Keratinocyte (primary cell): ENCODE measurements around the gene CACNA1F. TPM values are rescaled to one million over a fixed set of nuclear protein-coding genes. Genes with fewer than 3 reads are reported as not detected.

ENCODE experiments used
- DNase-seq: peaks from one replicate; pipeline ENCODE4 v3.0.0-alpha.2; 2011; ENCODE audit warnings: low read depth, missing footprints, low spot score
- FAIRE-seq: peaks from 2 replicates; lab custom pipeline; 2011; peaks lifted over from hg19 to GRCh38; lab: Jason Lieb, UNC
- H2AFZ ChIP-seq: 2 replicates; pipeline ENCODE4 v1.6.0; 2012; ENCODE audit warnings: low read length, control low read depth, inconsistent platforms; ENCODE audit not compliant: control insufficient read depth
- H3K27ac ChIP-seq: 2 replicates; pipeline ENCODE4 v1.5.1; 2011; ENCODE audit warnings: low read length; ENCODE audit not compliant: control insufficient read depth, insufficient read depth
- H3K27me3 ChIP-seq: 3 replicates; pipeline ENCODE4 v1.6.0; 2011; ENCODE audit warnings: low read length; ENCODE audit not compliant: control insufficient read depth, insufficient read depth; ENCODE audit errors: extremely low read depth
- H3K36me3 ChIP-seq, 2 experiments: 2 replicates in 1 of 2; 3 replicates in 1 of 2; pipeline ENCODE4 v1.5.1; 2011; ENCODE audit warnings: low read length in 2 of 2, mild to moderate bottlenecking in 1 of 2; ENCODE audit not compliant: control insufficient read depth in 2 of 2, insufficient read depth in 2 of 2; ENCODE audit errors: extremely low read depth in 1 of 2
- H3K4me1 ChIP-seq: 3 replicates; pipeline ENCODE4 v1.5.1; 2011; ENCODE audit warnings: low read length; ENCODE audit not compliant: control insufficient read depth, insufficient read depth; ENCODE audit errors: extremely low read depth
- H3K4me2 ChIP-seq: 3 replicates; pipeline ENCODE4 v1.6.0; 2011; ENCODE audit warnings: low read depth, low read length; ENCODE audit not compliant: control insufficient read depth, insufficient read depth; ENCODE audit errors: extremely low read depth
- H3K4me3 ChIP-seq, 3 experiments: fragments of 200-600 bp in 1 of 3; sonication (generic) in 1 of 3; 2 replicates in 2 of 3; 3 replicates in 1 of 3; pipeline ENCODE4 v1.5.1; 2011 to 2016; ENCODE audit warnings: low read length in 3 of 3, mild to moderate bottlenecking in 3 of 3, control low read depth in 2 of 3, inconsistent platforms in 1 of 3, low read depth in 1 of 3, mixed read lengths in 1 of 3, mixed run types in 1 of 3, moderate library complexity in 1 of 3; ENCODE audit not compliant: control insufficient read depth in 2 of 3, insufficient read depth in 2 of 3; ENCODE audit errors: extremely low read depth in 1 of 3
- H3K79me2 ChIP-seq: 2 replicates; pipeline ENCODE4 v1.6.0; 2012; ENCODE audit warnings: low read length; ENCODE audit not compliant: control insufficient read depth, insufficient read depth
- H3K9ac ChIP-seq: 3 replicates; pipeline ENCODE4 v1.6.0; 2011; ENCODE audit warnings: low read length; ENCODE audit not compliant: control insufficient read depth, insufficient read depth; ENCODE audit errors: extremely low read depth
- H3K9me1 ChIP-seq: 3 replicates; pipeline ENCODE4 v1.6.0; 2011; ENCODE audit warnings: low read length; ENCODE audit not compliant: control insufficient read depth, insufficient read depth; ENCODE audit errors: extremely low read depth
- H3K9me3 ChIP-seq: 2 replicates; pipeline ENCODE4 v1.5.1; 2012; ENCODE audit warnings: low read depth, low read length; ENCODE audit not compliant: control insufficient read depth
- H4K20me1 ChIP-seq: 3 replicates; pipeline ENCODE4 v1.6.0; 2011; ENCODE audit warnings: low read length; ENCODE audit not compliant: control insufficient read depth, insufficient read depth; ENCODE audit errors: extremely low read depth
- EZH2 ChIP-seq: IDR thresholded peaks from one replicate; pipeline ENCODE4 v1.6.1; 2012; ENCODE audit warnings: inconsistent platforms, mild to moderate bottlenecking, low read length, moderate library complexity
- dilution Hi-C: fragments of 300-500 bp; cut with MboI; formaldehyde crosslinking; loops from one replicate; pipeline ENCODE4 v1.7.0; 2020; ENCODE audit warnings: low sequenced_read_pairs; ENCODE audit not compliant: extremely low pct_ligation_motif_present
- polyA plus RNA-seq, 5 experiments: library from polyadenylated mRNA; depleted of rRNA in 3 of 5; stranded (reverse) in 3 of 5; stranded (forward) in 1 of 5; unstranded in 1 of 5; fragments of >200 nt; gene quantifications; 1 replicate in 1 of 5; 2 replicates in 3 of 5; 3 replicates in 1 of 5; pipeline versions ENCODE4 v1.2.1 to v1.2.3, GENCODE V29; 2011 to 2012; ENCODE audit warnings: missing spikeins in 2 of 5, low read depth in 1 of 5, low replicate concordance in 1 of 5
- TF ChIP-seq, protein P1 (sequence below), 3 experiments: IDR thresholded peaks in 1 of 3; conservative IDR thresholded peaks in 1 of 3; optimal IDR thresholded peaks in 1 of 3; 2 replicates in 2 of 3; 3 replicates in 1 of 3; pipeline versions ENCODE3 to v1.5.1; 2011; ENCODE audit warnings: low read length in 3 of 3, mild to moderate bottlenecking in 3 of 3, moderate library complexity in 2 of 3, control low read depth in 1 of 3, inconsistent platforms in 1 of 3; ENCODE audit not compliant: insufficient read depth in 2 of 3; ENCODE audit errors: extremely low read depth in 1 of 3

The CACNA1F gene
- polyA plus RNA-seq, 1 donor (not counting 4 experiments of a cell fraction or from before 2014, with no cell fraction given) = not detected

DNA sequence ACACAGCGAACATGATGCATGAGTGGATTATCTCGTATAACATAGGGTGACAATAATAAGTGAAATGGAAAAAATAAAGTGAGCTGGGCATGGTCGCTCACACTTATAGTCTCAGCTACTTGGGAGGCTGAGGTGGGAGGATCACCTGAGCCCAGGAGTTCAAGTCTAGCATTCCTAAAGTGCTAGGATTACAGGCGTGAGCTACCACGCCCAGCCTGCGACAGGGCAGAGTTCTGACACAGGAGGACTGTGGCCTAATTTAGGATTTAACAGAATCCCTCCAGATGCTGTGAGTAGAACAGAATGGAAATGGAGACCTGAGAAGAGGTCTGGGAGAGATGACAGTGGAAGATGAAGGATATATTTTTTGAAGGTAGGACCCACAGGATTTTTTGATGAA lies 43.5 kb downstream of the CACNA1F start:
- Histone ChIP-seq H4K20me1 (no peaks in the 10 kb centered on the region), H3K9me1 (no peaks in the 10 kb centered on the region), H3K36me3 (no peaks in the 10 kb centered on the region), H3K4me3 (peak overlapping the region in 2 of 3 experiments; percentile 43 to 58), H2AFZ (no peak overlapping the region), H3K4me1 (peaks cover 10% of the 10 kb centered on the region), H3K4me2 (peak overlapping the region; percentile 39), H3K27ac (peak overlapping the region; percentile 10), H3K9me3 (no peaks in the 10 kb centered on the region), H3K79me2 (no peaks in the 10 kb centered on the region), H3K9ac (peak overlapping the region; percentile 55), H3K27me3 (no peaks in the 10 kb centered on the region)
- dilution Hi-C loops = no loop called here
- FAIRE-seq = no peak
- no peak for TF ChIP-seq EZH2
- TF ChIP-seq, protein P1, sequence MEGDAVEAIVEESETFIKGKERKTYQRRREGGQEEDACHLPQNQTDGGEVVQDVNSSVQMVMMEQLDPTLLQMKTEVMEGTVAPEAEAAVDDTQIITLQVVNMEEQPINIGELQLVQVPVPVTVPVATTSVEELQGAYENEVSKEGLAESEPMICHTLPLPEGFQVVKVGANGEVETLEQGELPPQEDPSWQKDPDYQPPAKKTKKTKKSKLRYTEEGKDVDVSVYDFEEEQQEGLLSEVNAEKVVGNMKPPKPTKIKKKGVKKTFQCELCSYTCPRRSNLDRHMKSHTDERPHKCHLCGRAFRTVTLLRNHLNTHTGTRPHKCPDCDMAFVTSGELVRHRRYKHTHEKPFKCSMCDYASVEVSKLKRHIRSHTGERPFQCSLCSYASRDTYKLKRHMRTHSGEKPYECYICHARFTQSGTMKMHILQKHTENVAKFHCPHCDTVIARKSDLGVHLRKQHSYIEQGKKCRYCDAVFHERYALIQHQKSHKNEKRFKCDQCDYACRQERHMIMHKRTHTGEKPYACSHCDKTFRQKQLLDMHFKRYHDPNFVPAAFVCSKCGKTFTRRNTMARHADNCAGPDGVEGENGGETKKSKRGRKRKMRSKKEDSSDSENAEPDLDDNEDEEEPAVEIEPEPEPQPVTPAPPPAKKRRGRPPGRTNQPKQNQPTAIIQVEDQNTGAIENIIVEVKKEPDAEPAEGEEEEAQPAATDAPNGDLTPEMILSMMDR (optimal IDR thresholded peaks at IDR 0.05 in 1 of 3, IDR thresholded peaks at IDR 0.05 in 1 of 3, conservative IDR thresholded peaks at IDR 0.05 in 1 of 3; ENCODE audit: extremely low read depth in 1 of 3, insufficient read depth in 2 of 3, low read length in 3 of 3) = no peak
- DNase-seq = no peak

DNA sequence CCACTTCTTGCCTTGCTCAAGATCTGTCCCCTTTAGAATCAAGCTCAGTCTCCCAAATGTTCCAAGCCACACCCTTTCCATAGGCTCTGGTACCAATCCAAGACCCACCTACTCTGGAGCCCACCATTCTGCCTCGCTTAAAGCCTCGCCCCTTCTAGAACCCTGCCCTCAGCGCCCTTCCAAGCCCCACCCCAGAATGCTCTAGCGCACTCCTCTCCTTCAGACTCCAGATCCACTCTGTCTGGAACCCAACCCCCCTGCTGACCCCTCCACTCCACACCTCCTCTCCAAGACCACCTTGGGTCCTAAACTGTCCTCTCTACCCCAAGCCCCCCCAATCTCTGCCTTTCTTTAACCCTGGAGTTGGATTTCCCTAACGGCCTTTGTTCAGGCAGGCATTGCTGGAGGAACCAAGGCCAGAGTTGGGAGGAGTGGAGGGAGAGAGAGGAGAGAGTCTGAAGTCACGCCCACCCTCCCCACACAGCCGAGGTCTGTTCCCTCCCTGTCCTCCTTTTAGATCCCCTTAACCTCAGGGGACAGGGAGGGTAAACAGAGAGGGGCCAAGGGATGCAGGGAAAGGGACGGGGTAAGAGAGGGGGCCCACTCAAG lies 44.6 kb downstream of the CACNA1F start:
- H3K27ac ChIP-seq = no peak overlapping the region
- H3K4me1 ChIP-seq = peaks cover 16% of the 10 kb centered on the region
- no peak overlapping the region for H3K4me3 ChIP-seq
- no peak overlapping the region for H3K9ac ChIP-seq
- FAIRE-seq = no peak
- H3K4me2 ChIP-seq = no peak overlapping the region
- no peak for DNase-seq
- no peak overlapping the region for H2AFZ ChIP-seq
- H3K79me2 ChIP-seq = peaks cover 5% of the 10 kb centered on the region
- H3K9me3 ChIP-seq = no peaks in the 10 kb centered on the region
- peaks cover 1 to 2% of the 10 kb centered on the region in 2 experiments for H3K36me3 ChIP-seq
- no peaks in the 10 kb centered on the region for H3K9me1 ChIP-seq
- no peak for TF ChIP-seq EZH2
- TF ChIP-seq, protein P1 (optimal IDR thresholded peaks at IDR 0.05 in 1 of 3, IDR thresholded peaks at IDR 0.05 in 1 of 3, conservative IDR thresholded peaks at IDR 0.05 in 1 of 3; ENCODE audit: extremely low read depth in 1 of 3, insufficient read depth in 2 of 3, low read length in 3 of 3) = no peak
- no peaks in the 10 kb centered on the region for H4K20me1 ChIP-seq
- dilution Hi-C loops = no loop called here
- no peaks in the 10 kb centered on the region for H3K27me3 ChIP-seq
